NCI-H187 (cell line): ENCODE measurements around the gene SLC13A3.

Experiments
- DNase-seq, 2 experiments: peaks; one replicate each; lab custom pipeline; 2025; lab: John Stamatoyannopoulos, UW

The SLC13A3 gene

GRCh38 chr20:46555370-46555956, 95.8 kb downstream of the SLC13A3 start:
- no peak for DNase-seq

GRCh38 chr20:46554828-46555227, 96.4 kb downstream of the SLC13A3 start:
- no peak for DNase-seq

- DNase-seq, result no peak
Observed at GRCh38 chr20:46553926-46554325, 97.3 kb downstream of the SLC13A3 start.

- DNase-seq, result no peak
Observed at GRCh38 chr20:46552460-46553420, 98.5 kb downstream of the SLC13A3 start.

- DNase-seq, result no peak
Observed at GRCh38 chr20:46551522-46552381, 99.5 kb downstream of the SLC13A3 start.

GRCh38 chr20:46550461-46550860, 100.8 kb downstream of the SLC13A3 start, which contains the start of gene OCSTAMP:
Gene OCSTAMP, minus strand, starts transcription at chr20:46550654. Its CDS starts 94 bp downstream, at chr20:46550560.
- no peak for DNase-seq

- no peak for DNase-seq
Observed at GRCh38 chr20:46549188-46549972, 101.9 kb downstream of the SLC13A3 start.

GRCh38 chr20:46548688-46549087, 102.6 kb downstream of the SLC13A3 start:
- no peak for DNase-seq

- no peak for DNase-seq
Observed at GRCh38 chr20:46547995-46548394, 103.3 kb downstream of the SLC13A3 start.

- DNase-seq, result no peak
Observed at GRCh38 chr20:46546936-46547335, 104.3 kb downstream of the SLC13A3 start.

GRCh38 chr20:46546298-46546697, 105.0 kb downstream of the SLC13A3 start:
- DNase-seq, result no peak

GRCh38 chr20:46545827-46546138, 105.5 kb downstream of the SLC13A3 start:
- no peak for DNase-seq

GRCh38 chr20:46545077-46545826, 106.0 kb downstream of the SLC13A3 start:
- DNase-seq, result no peak

- DNase-seq, result no peak
Observed at GRCh38 chr20:46544576-46544975, 106.7 kb downstream of the SLC13A3 start.

GRCh38 chr20:46543959-46544358, 107.3 kb downstream of the SLC13A3 start:
- DNase-seq, result no peak

- no peak for DNase-seq
Observed at GRCh38 chr20:46543033-46543432, 108.2 kb downstream of the SLC13A3 start.

- no peak for DNase-seq
Observed at GRCh38 chr20:46541229-46541935, 109.9 kb downstream of the SLC13A3 start.

- DNase-seq, result no peak
Observed at GRCh38 chr20:46539113-46539512, 112.1 kb downstream of the SLC13A3 start.

GRCh38 chr20:46530640-46531039, 120.6 kb downstream of the SLC13A3 start:
- DNase-seq, result no peak

- DNase-seq, result no peak
Observed at GRCh38 chr20:46523696-46524328, 127.4 kb downstream of the SLC13A3 start.
